Epidermal melanocyte (primary cell): ENCODE results near the gene SOX3.

ENCODE experiments used
- DNase-seq: peaks from one replicate; pipeline ENCODE4 v3.0.0; 2011; ENCODE audit warnings: low spot score; ENCODE audit not compliant: insufficient read length

The SOX3 gene

DNA sequence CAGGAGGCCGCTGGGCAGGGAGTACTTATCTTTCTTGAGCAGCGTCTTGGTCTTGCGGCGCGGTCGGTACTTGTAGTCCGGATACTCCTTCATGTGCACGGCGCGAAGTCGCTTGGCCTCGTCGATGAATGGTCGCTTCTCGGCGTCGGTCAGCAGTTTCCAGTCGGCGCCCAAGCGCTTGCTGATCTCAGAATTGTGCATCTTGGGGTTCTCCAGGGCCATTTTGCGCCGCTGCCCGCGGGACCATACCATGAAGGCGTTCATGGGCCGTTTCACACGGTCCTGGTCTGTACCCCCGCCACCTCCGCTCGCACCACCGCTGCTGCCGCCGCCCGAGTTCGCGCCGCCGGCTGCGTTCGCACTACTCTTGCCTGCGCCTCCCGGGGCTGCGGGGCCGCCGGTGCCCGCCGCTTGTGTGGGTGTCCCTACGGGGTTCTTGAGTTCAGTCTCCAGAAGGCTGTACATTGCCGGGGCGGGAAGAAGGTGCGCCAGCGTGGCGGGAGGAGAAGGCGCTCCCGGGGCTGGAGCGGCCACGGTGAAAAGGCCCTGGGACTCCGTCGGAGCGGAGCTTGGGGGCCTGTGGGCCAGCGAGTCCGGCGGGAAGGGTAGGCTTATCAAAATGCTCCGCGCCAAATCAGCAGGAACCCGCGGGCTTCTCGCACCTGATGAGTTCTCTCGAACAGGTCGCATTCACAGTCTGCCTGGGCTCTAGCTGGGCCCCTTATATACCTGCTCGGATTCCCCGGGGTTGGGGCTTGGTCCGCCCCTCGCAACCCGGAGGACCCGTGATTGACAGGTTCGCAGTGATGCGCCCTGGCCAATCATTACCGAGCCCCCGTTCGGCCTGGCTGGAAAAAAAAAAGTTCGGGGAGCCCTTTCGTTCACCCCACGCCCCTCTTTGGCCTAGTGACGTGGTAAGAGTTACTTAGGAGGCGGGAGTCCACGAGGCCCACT lies at the start of gene SOX3:
Gene SOX3, minus strand, starts transcription at position 699 of the 954 bp plus-strand sequence. Its CDS starts 9 bp downstream, at position 690.
- DNase-seq = no peak

DNA sequence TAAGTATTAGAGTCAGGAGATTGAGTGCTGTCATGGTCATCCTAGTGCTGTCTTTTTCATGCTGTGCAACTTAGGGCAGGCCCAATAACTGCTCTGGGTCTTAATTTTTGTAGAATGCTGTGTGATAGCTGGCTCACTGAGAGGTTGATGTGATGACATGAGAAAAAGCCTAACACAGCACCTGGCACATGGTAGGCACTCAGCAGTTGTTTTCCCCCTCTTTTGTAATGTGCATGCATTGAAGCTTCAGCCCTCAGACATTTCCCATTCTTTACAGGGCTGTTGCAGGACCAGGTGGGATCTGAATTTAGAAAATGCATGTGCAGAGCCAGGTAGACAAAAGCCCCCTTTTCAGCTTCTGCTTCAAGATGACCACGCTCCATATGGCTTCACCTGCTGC lies 44.1 kb upstream of the SOX3 start:
- DNase-seq = no peak

DNA sequence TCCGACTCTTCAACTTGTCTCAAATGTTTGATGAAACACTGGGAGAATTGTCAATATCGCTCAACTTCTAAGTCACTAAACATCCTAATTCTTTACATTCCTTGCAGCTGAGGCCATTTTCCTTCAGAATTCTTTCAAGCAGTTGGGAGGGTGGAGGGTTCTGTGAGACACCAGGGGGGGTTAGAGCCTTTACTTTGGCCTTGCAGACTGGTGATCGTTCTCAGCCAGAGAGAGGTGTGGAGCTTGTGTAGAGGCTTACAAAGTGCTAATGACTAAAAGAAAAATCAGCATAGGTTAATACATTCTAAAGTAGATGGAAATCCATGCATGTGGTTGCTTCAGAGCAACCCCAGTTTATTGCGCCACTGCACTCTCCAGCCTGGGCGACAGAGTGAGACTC lies 21.3 kb upstream of the SOX3 start:
- no peak for DNase-seq

DNA sequence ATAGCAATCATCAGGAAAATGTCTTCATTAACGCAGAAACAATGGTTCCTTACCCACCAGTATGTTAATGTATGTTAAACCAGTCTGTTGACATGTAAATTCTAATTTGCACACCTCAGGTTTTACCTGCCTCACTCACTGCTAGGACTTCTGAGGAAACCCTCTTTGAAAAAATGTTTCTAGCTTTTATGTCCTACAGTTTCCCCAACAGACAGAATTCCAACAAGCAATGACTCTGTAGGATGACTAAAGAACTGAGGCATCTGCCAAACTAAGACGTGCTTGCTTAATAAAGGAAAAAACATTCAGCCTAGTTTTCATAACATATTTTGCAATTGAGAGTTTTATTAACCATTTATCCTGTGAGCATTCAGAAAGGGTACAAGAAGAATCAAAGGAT lies 20.6 kb upstream of the SOX3 start:
- DNase-seq = no peak

DNA sequence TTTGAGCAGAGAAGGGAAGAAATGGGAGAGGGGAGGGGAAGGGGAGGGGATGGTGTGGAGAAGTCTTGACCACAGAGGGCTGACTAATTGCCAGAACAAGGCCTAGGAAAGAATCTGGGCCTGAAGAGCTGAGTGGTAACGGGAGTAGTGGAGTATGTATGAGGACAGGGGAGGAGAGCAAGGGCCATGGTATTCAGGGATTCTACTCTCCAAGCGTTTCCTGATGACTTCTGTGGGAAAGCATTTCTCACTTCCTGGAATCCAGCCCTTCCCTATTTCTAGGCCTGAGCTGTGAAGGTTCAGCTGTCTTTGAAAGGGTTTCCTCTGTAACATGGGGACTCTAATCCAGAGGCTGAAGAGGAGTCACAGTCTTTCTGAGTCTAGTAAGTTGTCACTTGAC lies 19.7 kb upstream of the SOX3 start:
- no peak for DNase-seq

DNA sequence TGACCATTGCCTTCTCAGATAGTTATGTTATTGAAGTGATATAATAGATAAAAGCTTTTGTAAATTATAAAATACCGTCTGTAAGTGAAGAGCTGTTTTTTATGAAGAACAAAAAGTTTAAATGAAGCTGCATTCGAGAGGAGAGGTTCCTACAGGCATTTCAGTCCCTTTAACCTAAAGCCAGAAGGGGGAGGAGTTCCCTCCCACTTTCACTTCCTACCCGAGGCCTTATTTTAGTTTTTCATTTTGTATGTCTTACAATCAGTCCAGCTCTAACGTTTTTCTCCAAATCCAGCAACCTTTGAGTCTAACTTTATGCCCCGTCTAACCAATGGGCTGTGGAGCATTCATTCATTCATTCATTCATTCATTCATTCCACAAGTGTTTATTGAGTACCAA lies 16.5 kb upstream of the SOX3 start:
- DNase-seq = no peak

DNA sequence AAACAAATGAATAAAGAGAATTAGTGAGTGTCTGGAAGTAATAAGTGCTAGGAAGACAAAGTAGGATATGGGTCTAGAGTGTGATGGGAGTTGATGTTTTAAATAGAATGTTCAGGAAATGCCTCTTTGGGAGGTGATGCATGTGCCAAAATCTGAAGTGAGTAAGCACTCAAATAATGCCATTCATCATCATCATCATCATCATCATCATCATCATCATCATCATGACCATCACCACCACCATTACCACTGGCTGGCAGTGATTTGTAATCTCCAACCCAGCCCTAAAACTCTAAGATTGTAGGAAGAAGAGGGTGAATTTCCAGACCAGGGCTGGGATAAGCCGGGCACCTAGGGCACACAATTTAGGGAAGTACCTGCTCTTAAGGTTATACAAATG lies 9.7 kb upstream of the SOX3 start:
- no peak for DNase-seq

DNA sequence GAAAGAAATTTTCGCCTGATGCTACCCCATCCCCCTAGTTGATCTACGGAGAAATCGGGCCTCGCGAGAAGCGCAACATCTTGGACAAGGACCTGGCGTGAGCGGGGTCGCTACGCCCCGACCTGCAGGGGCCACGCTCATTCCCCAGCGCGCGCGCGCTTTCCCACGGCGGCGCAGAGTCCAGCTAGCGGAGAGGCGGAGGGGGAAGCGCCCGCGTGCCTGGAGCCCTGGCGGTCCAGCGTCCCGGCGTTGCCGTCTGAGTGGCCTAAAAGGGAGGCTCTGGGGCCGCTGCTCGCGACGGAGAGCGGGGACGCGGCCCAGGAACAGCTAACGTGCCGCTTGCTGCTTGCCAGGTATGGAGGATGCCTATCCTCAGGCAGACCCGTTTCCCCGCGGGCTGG lies 6.0 kb upstream of the SOX3 start:
- no peak for DNase-seq

DNA sequence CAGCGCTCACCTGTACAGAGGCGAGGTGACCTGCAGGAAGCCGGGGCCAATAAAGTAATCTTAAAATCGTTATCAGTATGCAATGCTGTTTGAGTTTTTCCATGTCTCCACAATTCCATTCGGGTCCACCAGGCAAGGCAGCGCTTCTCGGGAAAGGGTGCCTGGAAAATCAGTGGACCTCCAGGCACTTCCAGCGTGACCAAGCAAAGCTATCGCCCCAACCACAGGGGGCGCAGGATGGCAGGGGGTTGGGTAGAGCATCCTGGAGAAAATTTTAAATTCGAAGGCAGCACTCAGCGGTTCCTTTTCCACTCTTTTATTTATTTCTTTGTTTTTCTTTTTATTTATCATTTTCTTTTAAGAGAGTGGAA lies 5.4 kb upstream of the SOX3 start:
- no peak for DNase-seq

DNA sequence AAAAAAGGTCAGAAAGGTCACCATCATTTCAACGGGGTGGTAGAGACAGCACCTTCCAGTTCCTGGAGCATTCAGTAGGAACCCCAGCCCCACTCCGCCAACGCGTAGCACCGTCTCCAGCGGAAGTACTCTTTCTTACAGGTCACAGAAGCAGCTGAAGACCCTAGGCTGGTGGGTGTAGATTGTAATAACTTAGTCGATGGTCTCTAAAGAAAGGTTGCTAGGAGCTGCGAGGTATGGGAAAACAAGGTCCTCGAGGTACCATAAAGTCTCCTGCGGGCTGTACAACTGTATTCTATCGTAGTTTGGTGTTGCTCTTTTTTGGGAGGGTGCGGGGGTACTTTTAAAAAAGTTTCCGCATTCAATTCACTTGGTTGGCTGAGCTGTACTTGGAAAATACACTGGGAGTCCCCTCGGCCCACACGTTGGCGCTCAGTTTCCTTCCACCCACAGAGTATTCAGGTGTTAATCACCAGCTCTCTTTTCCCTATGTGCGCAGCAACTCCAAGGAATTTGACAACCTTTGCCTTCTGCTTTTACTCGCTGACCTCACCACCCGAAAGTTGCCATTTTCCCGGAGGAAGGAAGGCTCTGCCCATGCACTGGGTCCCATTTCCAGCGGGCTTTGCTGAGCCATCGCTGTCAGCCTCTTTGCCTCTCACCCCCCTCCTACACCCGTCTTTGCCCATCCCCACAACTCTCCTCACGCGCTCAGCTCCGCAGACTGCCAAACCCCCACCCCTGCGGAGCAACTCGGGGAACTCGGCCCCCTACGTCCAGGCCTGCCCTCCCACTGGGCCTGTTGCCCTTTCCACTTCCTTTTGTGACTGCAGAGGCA lies 4.8 kb upstream of the SOX3 start:
- DNase-seq = no peak

DNA sequence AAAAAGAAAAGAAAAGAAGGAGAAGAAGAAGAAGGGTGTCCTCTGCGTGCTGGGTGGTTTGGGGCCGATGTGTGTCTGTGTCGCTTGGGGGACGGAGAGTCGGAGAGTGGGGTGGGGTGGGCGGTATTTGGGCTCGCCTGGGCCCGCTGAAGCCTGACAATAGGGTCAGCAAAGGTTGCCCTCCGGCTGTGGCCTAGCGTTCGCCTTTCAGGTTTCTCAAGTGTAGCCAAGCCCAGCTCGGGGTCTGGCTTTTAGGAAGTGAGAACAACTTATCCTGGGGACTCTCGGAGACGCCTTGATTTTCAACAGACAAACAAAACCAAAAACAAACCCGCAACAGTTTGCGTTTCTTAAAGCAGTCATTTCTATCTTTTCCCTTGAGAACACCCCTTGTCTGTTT lies 4.1 kb upstream of the SOX3 start:
- DNase-seq = no peak

DNA sequence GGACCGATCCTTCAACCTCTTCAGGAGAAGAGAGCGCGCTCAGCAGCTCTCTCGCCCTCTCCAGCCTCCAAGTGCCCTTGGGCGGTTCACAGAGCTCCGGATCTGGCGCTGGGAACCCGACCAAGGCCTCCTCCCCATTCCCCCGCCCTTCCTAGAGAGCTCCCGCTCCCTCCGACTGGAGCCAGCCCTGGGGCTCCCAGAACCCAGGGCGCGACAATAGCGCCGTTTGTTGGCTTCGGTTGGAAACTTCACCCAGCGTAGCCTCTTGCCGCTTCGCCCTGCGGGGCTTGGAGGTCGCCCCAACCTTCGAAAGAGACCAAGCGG lies 3.1 kb upstream of the SOX3 start:
- no peak for DNase-seq

DNA sequence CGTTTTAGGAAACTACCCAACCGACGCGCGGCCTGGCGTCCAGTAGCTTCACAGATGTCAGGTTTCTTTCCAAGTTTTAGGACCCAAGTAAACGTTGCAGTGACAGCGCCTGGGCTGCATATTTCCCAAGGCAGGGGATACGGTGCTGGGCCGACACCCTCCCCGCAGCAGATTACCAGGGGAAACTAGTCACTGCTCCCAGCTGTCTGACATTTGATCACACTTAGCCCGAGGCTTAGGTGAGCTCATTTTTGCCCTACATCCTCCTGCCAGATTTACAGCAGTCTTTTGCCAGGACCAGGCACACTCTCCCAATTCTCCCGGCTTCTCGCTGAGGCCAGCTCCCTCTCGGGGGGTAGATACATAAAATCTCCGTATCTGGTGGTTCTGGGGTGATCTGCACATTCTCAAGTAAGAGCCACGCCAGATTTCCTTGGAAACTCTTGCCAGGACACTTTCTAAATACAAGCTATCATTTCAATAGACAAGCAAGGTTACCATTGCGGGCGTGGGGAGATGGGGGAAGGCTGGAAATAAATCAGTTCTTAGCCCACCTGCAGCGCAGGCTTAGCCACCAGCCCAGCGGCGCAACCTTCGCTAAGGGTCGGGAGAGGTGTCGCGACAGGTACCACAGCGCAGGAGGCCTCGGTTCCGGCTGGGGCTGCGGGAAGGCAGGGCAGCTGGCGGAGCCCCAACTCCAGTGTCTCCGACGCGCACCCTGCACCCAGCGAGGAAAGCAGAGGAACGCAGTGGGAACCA lies 2.5 kb upstream of the SOX3 start:
- no peak for DNase-seq

DNA sequence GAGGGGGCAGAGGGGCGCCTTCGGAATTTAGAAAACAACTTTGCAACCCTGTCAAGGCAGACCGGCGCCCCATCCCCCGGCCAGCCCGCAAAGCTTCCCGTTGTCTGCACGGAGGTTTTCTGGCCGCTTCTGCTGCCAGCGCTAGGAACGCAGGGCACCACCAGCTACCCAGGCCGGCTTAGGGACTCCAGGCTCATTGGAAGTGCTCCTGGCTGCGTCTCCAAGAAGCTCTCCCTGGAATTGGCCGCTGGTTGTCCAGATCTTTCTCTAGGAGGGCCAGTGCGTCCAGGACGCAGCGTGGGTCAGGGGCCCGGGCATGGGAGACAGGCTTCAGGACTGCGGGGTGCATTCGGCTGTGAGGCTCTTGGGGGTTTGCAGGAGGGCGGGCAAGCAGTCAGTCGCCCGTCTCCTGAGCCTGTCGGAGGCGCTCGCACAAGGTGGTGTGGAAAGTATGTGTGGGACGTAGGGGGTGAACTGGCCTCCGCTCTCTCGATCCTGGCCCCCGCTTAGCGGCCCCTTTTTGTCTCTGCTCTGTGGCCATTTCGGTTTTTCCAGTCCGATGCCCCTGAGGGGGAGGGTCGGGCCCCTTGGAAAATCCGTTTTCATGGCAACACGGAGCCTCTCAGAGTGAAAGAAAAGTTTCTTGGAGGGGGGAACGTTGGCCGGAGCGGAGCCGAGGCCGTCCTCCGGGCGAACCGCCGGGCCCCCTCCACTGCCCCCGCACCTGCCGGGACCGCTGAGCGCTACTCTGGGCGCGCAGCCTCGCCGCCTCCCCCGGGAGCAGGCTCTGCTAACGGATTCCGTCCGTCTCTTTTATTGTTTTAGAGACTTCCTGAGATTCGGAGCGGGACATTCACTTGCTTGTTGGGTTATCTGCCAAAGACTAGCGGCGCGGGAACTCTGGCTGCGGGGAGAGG lies 810 bp upstream of the SOX3 start:
- no peak for DNase-seq

DNA sequence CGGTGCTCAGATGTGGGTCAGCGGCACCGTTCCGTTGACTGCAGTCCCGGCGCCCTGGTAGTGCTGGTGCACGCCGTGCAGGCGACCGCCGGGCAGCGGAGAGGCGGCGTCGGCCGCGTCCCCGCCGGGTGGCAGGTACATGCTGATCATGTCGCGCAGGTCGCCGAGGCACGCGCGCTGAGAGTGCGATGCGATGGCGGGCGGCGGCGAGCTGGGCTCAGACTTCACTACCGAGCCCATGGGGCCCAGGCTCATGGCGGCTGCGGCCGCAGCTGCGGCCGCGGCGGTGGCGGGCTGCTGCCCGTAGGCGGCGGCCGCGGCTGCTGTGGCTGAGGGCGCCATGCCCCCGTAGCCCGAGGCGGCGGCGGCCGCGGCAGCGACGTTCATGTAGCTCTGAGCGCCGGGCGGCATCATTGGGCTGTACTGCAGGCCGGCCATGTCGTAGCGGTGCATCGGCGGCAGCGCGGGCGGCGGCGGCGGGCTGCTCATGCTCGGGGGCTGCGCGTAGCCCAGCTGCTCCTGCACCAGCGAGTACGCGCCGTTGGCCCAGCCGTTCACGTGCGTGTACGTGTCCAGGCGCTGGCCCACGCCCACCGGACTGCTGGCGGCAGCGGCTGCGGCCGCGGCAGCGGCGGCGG lies 1.0 kb downstream of the SOX3 start:
- DNase-seq = no peak

DNA sequence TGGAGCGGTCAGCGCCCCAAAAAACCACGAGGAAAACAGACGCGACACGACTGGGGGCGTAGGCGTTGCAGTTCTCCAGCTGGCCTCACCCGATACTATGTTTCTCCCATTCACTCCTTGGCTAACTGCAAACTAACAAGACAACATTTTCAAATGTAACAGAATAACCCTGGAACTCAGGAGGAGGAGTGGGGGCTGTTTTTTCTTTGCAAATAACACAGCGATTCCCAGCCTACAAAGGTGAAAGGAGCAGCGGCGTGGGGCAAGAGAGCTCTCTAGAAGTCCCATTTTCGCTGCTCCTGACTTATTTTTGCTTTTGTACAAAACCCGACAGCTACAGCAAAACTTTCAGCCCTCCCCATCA lies 1.6 kb downstream of the SOX3 start:
- no peak for DNase-seq

DNA sequence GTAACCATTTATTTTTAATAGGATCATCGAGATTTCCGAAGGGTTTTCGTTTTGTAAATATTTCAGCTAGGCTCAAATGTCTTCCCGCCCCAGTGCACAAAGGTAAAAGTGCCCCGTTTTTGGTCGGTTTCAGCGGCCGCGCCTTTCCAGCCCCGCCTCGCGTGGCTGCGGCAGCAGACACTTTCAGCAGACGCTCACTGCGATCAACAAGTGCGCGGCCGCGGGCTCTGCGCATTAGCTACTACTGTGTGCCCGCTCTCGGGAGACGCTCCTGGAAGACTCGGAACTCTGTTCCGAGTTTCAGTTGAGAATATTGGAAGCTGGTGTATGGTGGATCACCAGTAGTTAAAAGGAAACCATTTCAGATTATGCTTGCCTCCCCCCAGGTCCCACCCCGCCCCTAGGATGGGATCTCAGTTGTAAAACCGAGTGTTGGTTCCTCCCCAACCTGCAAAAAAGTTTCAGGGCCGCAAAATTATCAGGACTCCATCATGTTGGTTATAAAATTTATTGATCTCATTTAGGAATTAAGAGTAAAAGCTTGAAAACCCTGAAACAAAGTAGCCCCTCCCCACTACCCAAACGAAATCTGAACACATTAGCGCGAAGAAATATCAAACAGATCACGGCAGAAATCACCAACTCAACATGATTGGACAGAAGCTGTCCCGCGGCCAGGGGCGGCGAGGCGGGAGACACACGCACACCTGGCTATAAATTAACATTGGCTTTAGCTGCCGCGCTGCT lies 2.2 kb downstream of the SOX3 start:
- DNase-seq = no peak

DNA sequence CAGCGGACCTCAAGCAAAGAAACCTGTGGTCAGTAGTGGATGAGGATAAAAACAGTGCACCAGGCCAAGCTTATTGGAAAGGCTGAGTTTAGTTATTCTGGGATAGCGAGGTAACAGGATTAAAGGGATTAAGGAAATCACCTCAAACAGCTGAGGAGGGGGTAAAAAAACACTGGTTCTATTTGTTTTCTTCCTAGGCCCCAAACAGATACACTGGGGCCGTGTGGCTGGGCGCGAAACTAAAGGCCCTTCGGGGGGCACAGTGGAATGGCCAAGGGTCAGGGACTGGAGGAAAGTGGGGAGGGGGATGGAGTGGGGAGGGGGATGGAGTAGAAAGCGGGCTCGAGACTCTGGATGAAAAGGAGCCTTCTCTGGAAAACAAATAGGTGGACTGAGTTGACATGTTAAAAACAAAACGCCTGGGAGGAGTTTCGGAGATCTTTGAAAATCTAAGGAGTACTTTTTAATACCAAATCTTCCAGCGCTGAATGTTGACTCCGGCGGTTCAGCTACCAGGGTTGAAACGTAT lies 2.9 kb downstream of the SOX3 start:
- no peak for DNase-seq

DNA sequence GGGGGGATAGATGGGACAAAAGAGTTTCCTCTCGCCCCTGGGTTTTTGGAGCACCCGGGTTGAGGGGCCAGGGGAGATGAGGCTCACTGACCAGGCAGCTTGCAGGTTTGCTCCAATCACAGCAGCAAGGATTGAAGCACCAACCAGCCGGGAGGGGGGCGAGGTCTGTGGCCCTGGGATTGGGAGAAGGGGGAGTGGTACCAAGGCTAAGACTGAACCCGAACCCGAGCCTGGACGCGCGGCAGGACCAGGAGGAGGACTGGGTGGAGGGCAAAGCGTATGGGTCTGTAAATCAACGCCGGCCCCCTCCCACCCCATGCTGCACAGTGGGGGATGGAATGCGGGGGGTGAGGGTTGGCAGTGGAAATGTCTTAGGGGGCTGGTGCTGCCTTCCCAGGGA lies 3.5 kb downstream of the SOX3 start:
- no peak for DNase-seq

DNA sequence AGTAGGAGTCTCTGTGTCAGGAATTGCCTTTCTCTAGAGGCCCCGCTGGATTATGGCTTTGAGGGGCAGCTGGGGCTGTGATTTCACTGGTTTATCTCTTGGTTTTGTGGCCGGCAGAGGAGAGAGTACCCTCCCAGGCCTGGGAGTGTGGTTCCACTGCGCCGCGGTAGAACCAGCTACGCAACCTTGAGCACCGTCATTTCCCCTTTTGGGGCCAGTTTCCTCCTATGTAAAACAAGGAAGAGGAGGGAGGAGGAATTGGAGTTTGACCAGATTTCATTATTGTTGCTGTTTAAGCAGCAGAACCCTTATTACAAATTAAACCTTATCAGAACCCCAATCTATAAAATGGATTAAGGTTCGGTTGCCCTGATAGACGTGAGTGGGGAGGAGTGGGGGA lies 4.4 kb downstream of the SOX3 start:
- DNase-seq = no peak
